ENCODE results near the gene TTLL13. TPM values are rescaled to one million over a fixed set of nuclear protein-coding genes. Genes with fewer than 3 reads are reported as not detected.

The TTLL13 gene
- total and polyA plus RNA-seq, 9 of the 15 experiments (the other 6 are each of a cell fraction or from before 2014, with no cell fraction given): 0.05 to 0.24 (median 0.11) TPM; not detected in 1

DNA sequence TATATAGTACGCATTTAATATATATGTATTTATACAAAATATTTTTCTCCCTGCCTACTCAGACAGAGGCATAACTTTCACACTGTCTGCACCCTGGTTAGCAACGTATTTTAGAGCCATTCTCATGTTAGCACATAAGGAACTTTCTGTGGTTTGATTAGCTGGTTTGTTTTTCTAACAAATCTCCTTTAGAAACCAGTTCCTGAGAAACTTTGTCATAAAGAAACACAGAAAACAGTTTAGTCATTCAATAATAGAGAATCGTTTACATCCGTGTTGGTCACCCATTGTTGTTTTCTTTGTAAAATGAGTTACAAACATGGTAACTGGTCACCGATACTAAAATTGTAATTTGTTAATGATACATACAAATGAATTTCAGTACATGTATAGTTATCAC lies 10.2 kb downstream of the TTLL13 start:
- no TSS peak for BruUV-seq (replicated peaks)
- no peak for DNase-seq (ENCODE audit: extremely low read depth in 1 of 4, low spot score in 3 of 4)
- 40% methylated on average over 5 of the region's 5 CpGs for WGBS (ENCODE audit: insufficient coverage, low coverage, missing lambda C conversion rate)
- Histone ChIP-seq H2AFZ (ENCODE audit: low read depth, low read length) (no peak overlapping the region), H3K27ac (ENCODE audit: extremely low read depth, low read depth, low read length) (no peak overlapping the region), H3K36me3 (ENCODE audit: control insufficient read depth, insufficient read depth, low read length) (no peaks in the 10 kb centered on the region), H3K4me1 (replicated peaks in 1 of 2; ENCODE audit: control insufficient read depth in 2 of 2, insufficient read depth in 2 of 2, low read length in 2 of 2) (peaks cover 0 to 4% of the 10 kb centered on the region in 2 experiments; a peak in 3 of 5 replicates), H3K27me3 (ENCODE audit: control insufficient read depth in 2 of 2, insufficient read depth in 2 of 2, low read length in 2 of 2) (0 out of 5 replicates have a peak, but pooled peaks cover 0 to 4% of the 10 kb centered on the region in 2 experiments), H3K9me3 (replicated peaks; ENCODE audit: control insufficient read depth, insufficient read depth, low read depth, low read length) (no peaks in the 10 kb centered on the region), H3K4me2 (ENCODE audit: insufficient read depth, low read length) (no peak overlapping the region), H3K9me1 (ENCODE audit: control insufficient read depth, insufficient read depth, low read length) (no peaks in the 10 kb centered on the region), H3K4me3 (no peak overlapping the region), H4K20me1 (replicated peaks; ENCODE audit: control insufficient read depth, insufficient read depth, low read length) (no peaks in the 10 kb centered on the region), H3K79me2 (ENCODE audit: control insufficient read depth, insufficient read depth, low read length) (peaks cover 3% of the 10 kb centered on the region; the same call in 2 of the 3 replicates), H3K9ac (ENCODE audit: insufficient read depth in 1 of 2, low read depth in 2 of 2, low read length in 2 of 2) (no peak overlapping the region)
- FAIRE-seq: no peak
- ChIA-PET POLR2A (interaction anchor here (0.7 kb wide), 1 partner anchor 380 kb away, joined by 3 read pairs; no protein-coding TSS in a partner anchor), CTCF (ENCODE audit: low intra/inter-chr PET ratio) (no interaction called here)
- ATAC-seq: no peak
- TF ChIP-seq, protein P1, sequence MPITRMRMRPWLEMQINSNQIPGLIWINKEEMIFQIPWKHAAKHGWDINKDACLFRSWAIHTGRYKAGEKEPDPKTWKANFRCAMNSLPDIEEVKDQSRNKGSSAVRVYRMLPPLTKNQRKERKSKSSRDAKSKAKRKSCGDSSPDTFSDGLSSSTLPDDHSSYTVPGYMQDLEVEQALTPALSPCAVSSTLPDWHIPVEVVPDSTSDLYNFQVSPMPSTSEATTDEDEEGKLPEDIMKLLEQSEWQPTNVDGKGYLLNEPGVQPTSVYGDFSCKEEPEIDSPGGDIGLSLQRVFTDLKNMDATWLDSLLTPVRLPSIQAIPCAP (CRISPR knock-in tag; IDR thresholded peaks at IDR 0.05; ENCODE audit: borderline replicate concordance): no peak
- no peak for TF ChIP-seq ZNF431 (CRISPR knock-in tag; IDR thresholded peaks at IDR 0.05)
- no peak for TF ChIP-seq GTF2E2 (tag; IDR thresholded peaks at IDR 0.05)
- no peak for TF ChIP-seq NCOA4 (IDR thresholded peaks at IDR 0.05; ENCODE audit: partially characterized antibody)
- no peak for TF ChIP-seq RCOR1 (IDR thresholded peaks at IDR 0.05; ENCODE audit: borderline replicate concordance in 1 of 2, low read depth in 2 of 2, low read length in 2 of 2)
- no peak for TF ChIP-seq DDX20 (tag; IDR thresholded peaks at IDR 0.05; ENCODE audit: low read depth)
- no peak for TF ChIP-seq TAF7 (tag; IDR thresholded peaks at IDR 0.05)
- TF ChIP-seq CXXC5 (CRISPR knock-in tag; IDR thresholded peaks at IDR 0.05): no peak
- no peak for TF ChIP-seq ILK (tag; IDR thresholded peaks at IDR 0.05; ENCODE audit: borderline replicate concordance, low read depth)
- TF ChIP-seq HNRNPUL1 (IDR thresholded peaks at IDR 0.05; ENCODE audit: low read length): no peak
- TF ChIP-seq HDAC6 (IDR thresholded peaks at IDR 0.05; ENCODE audit: low read depth, low read length): no peak
- TF ChIP-seq, protein P2, sequence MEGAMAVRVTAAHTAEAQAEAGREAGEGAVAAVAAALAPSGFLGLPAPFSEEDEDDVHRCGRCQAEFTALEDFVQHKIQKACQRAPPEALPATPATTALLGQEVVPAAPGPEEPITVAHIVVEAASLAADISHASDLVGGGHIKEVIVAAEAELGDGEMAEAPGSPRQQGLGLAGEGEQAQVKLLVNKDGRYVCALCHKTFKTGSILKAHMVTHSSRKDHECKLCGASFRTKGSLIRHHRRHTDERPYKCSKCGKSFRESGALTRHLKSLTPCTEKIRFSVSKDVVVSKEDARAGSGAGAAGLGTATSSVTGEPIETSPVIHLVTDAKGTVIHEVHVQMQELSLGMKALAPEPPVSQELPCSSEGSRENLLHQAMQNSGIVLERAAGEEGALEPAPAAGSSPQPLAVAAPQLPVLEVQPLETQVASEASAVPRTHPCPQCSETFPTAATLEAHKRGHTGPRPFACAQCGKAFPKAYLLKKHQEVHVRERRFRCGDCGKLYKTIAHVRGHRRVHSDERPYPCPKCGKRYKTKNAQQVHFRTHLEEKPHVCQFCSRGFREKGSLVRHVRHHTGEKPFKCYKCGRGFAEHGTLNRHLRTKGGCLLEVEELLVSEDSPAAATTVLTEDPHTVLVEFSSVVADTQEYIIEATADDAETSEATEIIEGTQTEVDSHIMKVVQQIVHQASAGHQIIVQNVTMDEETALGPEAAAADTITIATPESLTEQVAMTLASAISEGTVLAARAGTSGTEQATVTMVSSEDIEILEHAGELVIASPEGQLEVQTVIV (CRISPR knock-in tag; IDR thresholded peaks at IDR 0.05; ENCODE audit: borderline replicate concordance): no peak
- TF ChIP-seq, protein P3, sequence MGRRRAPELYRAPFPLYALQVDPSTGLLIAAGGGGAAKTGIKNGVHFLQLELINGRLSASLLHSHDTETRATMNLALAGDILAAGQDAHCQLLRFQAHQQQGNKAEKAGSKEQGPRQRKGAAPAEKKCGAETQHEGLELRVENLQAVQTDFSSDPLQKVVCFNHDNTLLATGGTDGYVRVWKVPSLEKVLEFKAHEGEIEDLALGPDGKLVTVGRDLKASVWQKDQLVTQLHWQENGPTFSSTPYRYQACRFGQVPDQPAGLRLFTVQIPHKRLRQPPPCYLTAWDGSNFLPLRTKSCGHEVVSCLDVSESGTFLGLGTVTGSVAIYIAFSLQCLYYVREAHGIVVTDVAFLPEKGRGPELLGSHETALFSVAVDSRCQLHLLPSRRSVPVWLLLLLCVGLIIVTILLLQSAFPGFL (CRISPR knock-in tag; IDR thresholded peaks at IDR 0.05): no peak
- TF ChIP-seq HNRNPH1 (optimal IDR thresholded peaks at IDR 0.05; ENCODE audit: low read depth, low read length): no peak
- no peak for TF ChIP-seq PCBP2 (IDR thresholded peaks at IDR 0.05; ENCODE audit: low read depth, low read length, poor library complexity, severe bottlenecking)
- TF ChIP-seq ATF1 (CRISPR knock-in tag; IDR thresholded peaks at IDR 0.05): no peak
- TF ChIP-seq ATF1 (tag; IDR thresholded peaks at IDR 0.05): no peak
- TF ChIP-seq ZNF354B (CRISPR knock-in tag; IDR thresholded peaks at IDR 0.05): no peak
- no peak for TF ChIP-seq XRCC5 (IDR thresholded peaks at IDR 0.05; ENCODE audit: low read depth, low read length)
- TF ChIP-seq ZEB2 (IDR thresholded peaks at IDR 0.05): no peak
- in situ Hi-C loops (cut with MboI) (no loop called here), intact Hi-C loops (cut with micrococcal nuclease) (no loop called here)

Data from K562 (cell line).